Activated CD8-positive, alpha-beta T cell treated with anti-CD3 and anti-CD28 coated beads for 36 hours (primary cell): ENCODE results near the gene COL21A1. TPM values are rescaled to one million over a fixed set of nuclear protein-coding genes. Genes with fewer than 3 reads are reported as not detected.

Experiments
- ATAC-seq: fragments of 200-7000 bp; cut with Tn5 transposase; one replicate; pipeline ENCODE4 v1.10.0; 2021; ENCODE audit warnings: mild to moderate bottlenecking, moderate library complexity
- CTCF ChIA-PET: fragments of 350-600 bp; sonication (Branson Sonifier 250); formaldehyde crosslinking; loops from one replicate; lab custom pipeline; 2021; ENCODE audit warnings: antibody characterized with exemption; lab: Charles Lee
- POLR2A ChIA-PET: fragments of 350-600 bp; sonication (Branson Sonifier 250); formaldehyde crosslinking; loops from one replicate; lab custom pipeline; 2021; ENCODE audit warnings: antibody characterized with exemption; lab: Charles Lee
- DNase-seq: peaks from one replicate; pipeline ENCODE4 v3.0.0-alpha.2; 2020
- H3K27ac Mint-ChIP-seq: one replicate; pipeline ENCODE4 v1.8.0; 2021; ENCODE audit warnings: mild to moderate bottlenecking, mixed read lengths
- H3K27me3 Mint-ChIP-seq: one replicate; pipeline ENCODE4 v1.8.0; 2021; ENCODE audit warnings: mixed read lengths
- H3K36me3 Mint-ChIP-seq: one replicate; pipeline ENCODE4 v1.8.0; 2021; ENCODE audit warnings: low read depth, mixed read lengths
- H3K4me1 Mint-ChIP-seq: one replicate; pipeline ENCODE4 v1.8.0; 2021; ENCODE audit warnings: low read depth, mixed read lengths
- H3K4me3 Mint-ChIP-seq: one replicate; pipeline ENCODE4 v1.8.0; 2021; ENCODE audit warnings: mild to moderate bottlenecking, moderate library complexity, mixed read lengths
- H3K9me3 Mint-ChIP-seq: one replicate; pipeline ENCODE4 v1.8.0; 2021; ENCODE audit warnings: mixed read lengths
- CTCF ChIP-seq: fragments of 200-600 bp; IDR thresholded peaks from one replicate; pipeline ENCODE4 v1.8.0; 2022; ENCODE audit warnings: antibody characterized with exemption, mild to moderate bottlenecking
- intact Hi-C: fragments of 100-400 bp; cut with micrococcal nuclease; formaldehyde crosslinking; loops from one replicate; pipeline ENCODE4 v1.10.0; 2022
- total RNA-seq, 2 experiments: library from RNA; stranded (reverse); gene quantifications; one replicate each; pipeline ENCODE4 v1.2.3, GENCODE V29; 2021

COL21A1 gene
- total RNA-seq, 2 experiments from 2014 or later: not detected

DNA sequence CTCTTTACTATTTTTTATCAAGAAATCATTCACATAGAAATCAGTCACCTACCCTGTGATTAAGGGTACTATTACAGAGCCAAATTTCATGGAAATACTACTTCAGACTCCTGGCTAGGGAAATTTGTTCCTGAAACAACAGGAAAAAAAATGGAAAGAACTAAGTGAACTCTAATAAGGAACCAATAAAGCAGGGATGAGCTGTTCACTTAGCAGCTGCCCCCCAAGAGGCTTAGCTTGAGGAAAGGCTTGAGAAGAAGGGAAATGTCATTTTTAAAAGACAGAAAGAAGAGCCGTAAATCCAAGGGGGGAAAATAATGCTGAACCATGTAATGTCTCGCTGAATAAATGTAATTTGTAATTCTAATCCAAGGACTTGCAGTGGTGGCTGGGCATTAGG is 88.8 kb downstream of the COL21A1 start:
- DNase-seq (no peak), ATAC-seq (no peak)
- Mint-ChIP-seq H3K27me3 (no peaks in the 10 kb centered on the region), H3K9me3 (peaks cover 17% of the 10 kb centered on the region), H3K36me3 (no peaks in the 10 kb centered on the region), H3K4me1 (no peaks in the 10 kb centered on the region), H3K27ac (no peak overlapping the region), H3K4me3 (no peak overlapping the region)
- intact Hi-C loops: no loop called here
- POLR2A ChIA-PET: no interaction called here
- TF ChIP-seq CTCF: no peak
- CTCF ChIA-PET: no interaction called here

DNA sequence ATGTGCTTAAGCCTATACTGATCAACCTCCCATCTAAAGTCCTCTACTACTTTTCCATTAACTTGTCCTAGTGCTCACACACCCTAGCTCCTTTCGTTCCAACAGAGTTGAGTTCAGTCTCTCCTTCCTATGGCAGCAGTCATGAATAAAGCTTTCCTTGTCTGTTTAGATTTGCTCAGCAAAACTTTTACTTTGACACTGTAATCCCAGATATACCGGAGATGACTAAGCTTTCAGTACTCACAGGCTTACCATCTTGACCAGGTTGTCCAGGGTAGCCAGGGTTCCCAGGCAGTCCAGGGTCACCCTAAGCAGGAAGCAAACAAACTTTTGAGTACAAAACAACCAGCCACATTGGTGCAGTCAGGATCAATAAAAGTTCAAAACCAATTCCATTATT is 90.7 kb downstream of the COL21A1 start:
- no peak overlapping the region for H3K4me3 Mint-ChIP-seq
- H3K36me3 Mint-ChIP-seq: no peaks in the 10 kb centered on the region
- POLR2A ChIA-PET: no interaction called here
- ATAC-seq (no peak), DNase-seq (no peak)
- CTCF ChIA-PET: no interaction called here
- peaks cover 19% of the 10 kb centered on the region for H3K9me3 Mint-ChIP-seq
- TF ChIP-seq CTCF: no peak
- no peak overlapping the region for H3K27ac Mint-ChIP-seq
- intact Hi-C loops: no loop called here
- H3K27me3 Mint-ChIP-seq: no peaks in the 10 kb centered on the region
- no peaks in the 10 kb centered on the region for H3K4me1 Mint-ChIP-seq

- intact Hi-C loops: no loop called here
- DNase-seq (no peak), ATAC-seq (no peak)
- H3K27ac Mint-ChIP-seq: no peak overlapping the region
- H3K4me3 Mint-ChIP-seq: no peak overlapping the region
- H3K27me3 Mint-ChIP-seq: no peaks in the 10 kb centered on the region
- no peak for TF ChIP-seq CTCF
- no peaks in the 10 kb centered on the region for H3K4me1 Mint-ChIP-seq
- ChIA-PET POLR2A (no interaction called here), CTCF (no interaction called here)
- no peaks in the 10 kb centered on the region for H3K36me3 Mint-ChIP-seq
- peaks cover 19% of the 10 kb centered on the region for H3K9me3 Mint-ChIP-seq
Observed at GRCh38 chr6:56155634-56156141, 91.7 kb downstream of the COL21A1 start.

DNA sequence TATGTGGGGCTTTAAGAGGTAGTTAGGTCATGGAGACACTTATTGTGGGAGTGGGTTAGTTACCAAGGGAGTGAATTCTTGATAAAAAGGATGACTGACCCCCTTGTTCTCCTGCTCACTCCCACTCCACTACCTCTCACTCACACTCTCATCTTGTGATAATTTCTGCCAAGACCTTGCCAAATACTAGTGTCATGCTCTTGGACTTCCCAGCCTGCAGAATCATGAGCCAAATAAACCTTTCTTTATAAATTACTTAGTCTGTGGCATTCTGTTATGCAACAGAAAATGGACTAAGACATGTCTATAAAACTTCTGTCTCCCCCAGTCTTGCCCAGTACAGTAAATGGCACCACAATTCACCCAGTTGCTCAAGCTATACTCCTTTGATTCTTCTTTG is 93.3 kb downstream of the COL21A1 start:
- ATAC-seq: no peak
- no peaks in the 10 kb centered on the region for H3K36me3 Mint-ChIP-seq

DNA sequence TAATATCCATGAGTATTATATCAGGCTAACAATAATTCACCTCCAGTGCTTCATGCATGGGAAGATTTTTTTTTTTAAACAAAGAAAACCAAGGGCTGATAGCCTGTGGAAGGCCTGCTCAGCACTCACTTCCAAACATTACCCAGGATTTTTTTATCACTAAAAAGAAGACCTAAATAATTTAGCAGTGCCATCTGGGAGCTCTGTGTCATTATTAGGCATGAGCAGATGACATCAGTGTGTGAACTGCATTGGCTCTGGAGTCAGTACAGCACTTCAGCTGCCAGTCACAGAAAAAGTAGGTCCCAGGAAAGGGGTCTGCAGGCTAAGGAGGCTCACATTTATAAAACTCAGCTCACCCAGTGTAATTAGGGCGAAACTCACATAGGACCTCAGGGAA is 94.8 kb downstream of the COL21A1 start:
- Mint-ChIP-seq H3K4me1 (no peaks in the 10 kb centered on the region), H3K4me3 (no peak overlapping the region), H3K27me3 (no peaks in the 10 kb centered on the region), H3K9me3 (peaks cover 27% of the 10 kb centered on the region), H3K36me3 (no peaks in the 10 kb centered on the region), H3K27ac (no peak overlapping the region)
- ATAC-seq (no peak), DNase-seq (no peak)
- POLR2A ChIA-PET: no interaction called here
- CTCF ChIA-PET: no interaction called here
- no peak for TF ChIP-seq CTCF
- intact Hi-C loops: no loop called here

More for the DNA sequence above, 93.3 kb downstream of the COL21A1 start:
- H3K4me3 Mint-ChIP-seq: no peak overlapping the region
- H3K27ac Mint-ChIP-seq: no peak overlapping the region
- H3K9me3 Mint-ChIP-seq: peaks cover 25% of the 10 kb centered on the region
- intact Hi-C loops: no loop called here
- DNase-seq: no peak
- ChIA-PET POLR2A (no interaction called here), CTCF (no interaction called here)
- H3K27me3 Mint-ChIP-seq: no peaks in the 10 kb centered on the region
- no peaks in the 10 kb centered on the region for H3K4me1 Mint-ChIP-seq
- no peak for TF ChIP-seq CTCF
